DOHH2 (cell line): ENCODE data around the gene SNX3.

ENCODE experiments used
- H3F3A ChIP-seq: fragments of 200-600 bp; sonication (generic), shearing (Covaris generic); 2 replicates; pipeline ENCODE4 v1.6.0; 2016; ENCODE audit warnings: antibody characterized with exemption, mild to moderate bottlenecking; ENCODE audit not compliant: control insufficient read depth, insufficient read depth
- H3K27ac ChIP-seq: fragments of 200-600 bp; sonication (generic); 2 replicates; pipeline ENCODE4 v1.5.1; 2014; ENCODE audit warnings: low read depth, mild to moderate bottlenecking, low read length, moderate library complexity
- H3K27me3 ChIP-seq: fragments of 200-600 bp; sonication (generic); 2 replicates; pipeline ENCODE4 v1.6.1; 2014; ENCODE audit warnings: mild to moderate bottlenecking, low read length, mixed read lengths; ENCODE audit not compliant: control insufficient read depth
- H3K36me3 ChIP-seq: fragments of 200-600 bp; sonication (generic); 2 replicates; pipeline ENCODE4 v1.6.1; 2014; ENCODE audit warnings: mild to moderate bottlenecking, low read length, moderate library complexity, mixed read lengths; ENCODE audit not compliant: control insufficient read depth
- H3K4me1 ChIP-seq: fragments of 200-600 bp; sonication (generic); 2 replicates; pipeline ENCODE4 v1.6.1; 2014; ENCODE audit warnings: mild to moderate bottlenecking, low read length, mixed read lengths; ENCODE audit not compliant: control insufficient read depth
- H3K4me2 ChIP-seq: fragments of 200-600 bp; sonication (generic); 2 replicates; pipeline ENCODE4 v1.6.0; 2014; ENCODE audit warnings: mild to moderate bottlenecking, low read length, moderate library complexity
- H3K4me3 ChIP-seq: fragments of 200-600 bp; sonication (generic); 2 replicates; pipeline ENCODE4 v1.5.1; 2014; ENCODE audit warnings: mild to moderate bottlenecking, low read length, mixed read lengths
- H3K79me2 ChIP-seq: fragments of 200-600 bp; sonication (generic); 2 replicates; pipeline ENCODE4 v1.6.1; 2014; ENCODE audit warnings: mild to moderate bottlenecking, low read length, mixed read lengths; ENCODE audit not compliant: control insufficient read depth
- H3K9me2 ChIP-seq: fragments of 200-600 bp; sonication (generic); replicated peaks from 2 replicates; pipeline ENCODE4 v1.6.1; 2014; ENCODE audit warnings: mild to moderate bottlenecking, low read length, mixed read lengths; ENCODE audit not compliant: control insufficient read depth
- H3K9me3 ChIP-seq: fragments of 200-600 bp; sonication (generic); 2 replicates; pipeline ENCODE4 v1.6.1; 2014; ENCODE audit warnings: antibody characterized with exemption, low read length, mixed read lengths; ENCODE audit not compliant: control insufficient read depth, insufficient read depth
- H4K20me1 ChIP-seq: fragments of 200-600 bp; sonication (generic); 2 replicates; pipeline ENCODE4 v1.6.0; 2014; ENCODE audit warnings: low read depth, mild to moderate bottlenecking, antibody characterized with exemption, low read length, moderate library complexity; ENCODE audit not compliant: control insufficient read depth, insufficient read depth
- EZH2phosphoT487 ChIP-seq: fragments of 200-600 bp; sonication (generic); IDR thresholded peaks from 2 replicates; pipeline ENCODE4 v1.6.1; 2017; ENCODE audit warnings: borderline replicate concordance, mild to moderate bottlenecking, antibody characterized with exemption, low read length, moderate library complexity, mixed read lengths
- TF ChIP-seq, protein P1 (sequence below): fragments of 200-600 bp; sonication (generic); IDR thresholded peaks from one replicate; pipeline ENCODE4 v1.5.1; 2014; ENCODE audit warnings: antibody characterized with exemption, mild to moderate bottlenecking, low read depth, low read length; ENCODE audit not compliant: poor library complexity, severe bottlenecking

Gene SNX3

DNA sequence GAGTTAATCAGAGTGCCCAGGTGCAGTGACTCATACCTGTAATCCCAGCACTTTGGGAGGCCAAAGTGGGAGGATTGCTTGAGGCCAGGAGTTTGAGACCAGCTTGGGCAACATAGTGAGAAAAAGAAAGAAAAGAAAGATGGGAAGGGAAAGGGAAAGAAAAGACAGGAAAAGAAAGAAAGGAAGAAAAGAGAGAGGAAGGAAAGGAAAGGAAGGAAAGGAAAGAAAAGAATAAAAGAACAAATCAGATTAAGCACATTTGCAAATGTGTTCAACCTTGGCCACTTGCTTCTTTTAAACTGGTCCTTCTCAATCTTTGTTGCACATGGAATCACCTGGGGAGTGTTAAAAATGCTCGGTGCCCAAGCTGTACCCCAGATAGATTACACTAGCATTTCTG is 67.0 kb downstream of the SNX3 start:
- H3K36me3 ChIP-seq = no peaks in the 10 kb centered on the region
- H3K4me1 ChIP-seq = no peaks in the 10 kb centered on the region
- H3K9me2 ChIP-seq = no peaks in the 10 kb centered on the region
- H3K27me3 ChIP-seq = peaks cover 10% of the 10 kb centered on the region
- no peaks in the 10 kb centered on the region for H3K9me3 ChIP-seq
- H3K4me3 ChIP-seq = no peak overlapping the region
- no peaks in the 10 kb centered on the region for H4K20me1 ChIP-seq
- no peaks in the 10 kb centered on the region for H3F3A ChIP-seq
- TF ChIP-seq, protein P1, sequence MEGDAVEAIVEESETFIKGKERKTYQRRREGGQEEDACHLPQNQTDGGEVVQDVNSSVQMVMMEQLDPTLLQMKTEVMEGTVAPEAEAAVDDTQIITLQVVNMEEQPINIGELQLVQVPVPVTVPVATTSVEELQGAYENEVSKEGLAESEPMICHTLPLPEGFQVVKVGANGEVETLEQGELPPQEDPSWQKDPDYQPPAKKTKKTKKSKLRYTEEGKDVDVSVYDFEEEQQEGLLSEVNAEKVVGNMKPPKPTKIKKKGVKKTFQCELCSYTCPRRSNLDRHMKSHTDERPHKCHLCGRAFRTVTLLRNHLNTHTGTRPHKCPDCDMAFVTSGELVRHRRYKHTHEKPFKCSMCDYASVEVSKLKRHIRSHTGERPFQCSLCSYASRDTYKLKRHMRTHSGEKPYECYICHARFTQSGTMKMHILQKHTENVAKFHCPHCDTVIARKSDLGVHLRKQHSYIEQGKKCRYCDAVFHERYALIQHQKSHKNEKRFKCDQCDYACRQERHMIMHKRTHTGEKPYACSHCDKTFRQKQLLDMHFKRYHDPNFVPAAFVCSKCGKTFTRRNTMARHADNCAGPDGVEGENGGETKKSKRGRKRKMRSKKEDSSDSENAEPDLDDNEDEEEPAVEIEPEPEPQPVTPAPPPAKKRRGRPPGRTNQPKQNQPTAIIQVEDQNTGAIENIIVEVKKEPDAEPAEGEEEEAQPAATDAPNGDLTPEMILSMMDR = no peak
- TF ChIP-seq EZH2phosphoT487 = no peak
- no peak overlapping the region for H3K4me2 ChIP-seq
- no peaks in the 10 kb centered on the region for H3K79me2 ChIP-seq
- H3K27ac ChIP-seq = no peak overlapping the region

DNA sequence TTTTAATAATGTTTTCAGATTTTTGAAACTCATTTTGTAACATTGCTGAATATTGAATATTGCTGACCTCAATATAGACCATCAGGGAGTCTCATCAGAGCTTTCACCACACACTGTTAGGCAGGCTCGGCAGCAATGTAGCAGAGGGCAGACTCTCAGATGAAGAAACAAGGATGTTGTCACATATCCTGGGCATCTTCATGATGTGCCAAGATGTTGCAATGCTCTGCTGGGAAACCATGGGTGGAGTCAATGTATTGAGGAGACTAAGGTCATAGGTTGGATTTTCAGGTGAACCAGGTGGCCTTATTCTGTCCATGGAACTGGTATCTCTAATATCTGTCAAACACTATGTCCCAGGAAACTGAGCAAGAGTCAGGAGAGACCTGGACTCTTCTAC is 67.7 kb downstream of the SNX3 start:
- H3K4me1 ChIP-seq = no peaks in the 10 kb centered on the region
- H3K9me2 ChIP-seq = no peaks in the 10 kb centered on the region
- H3K9me3 ChIP-seq = no peaks in the 10 kb centered on the region
- H3K79me2 ChIP-seq = no peaks in the 10 kb centered on the region
- H3K4me2 ChIP-seq = no peak overlapping the region
- TF ChIP-seq, protein P1 = no peak
- no peak for TF ChIP-seq EZH2phosphoT487
- no peaks in the 10 kb centered on the region for H4K20me1 ChIP-seq
- H3F3A ChIP-seq = no peaks in the 10 kb centered on the region
- peaks cover 11% of the 10 kb centered on the region for H3K27me3 ChIP-seq
- H3K4me3 ChIP-seq = no peak overlapping the region
- H3K27ac ChIP-seq = no peak overlapping the region
- no peaks in the 10 kb centered on the region for H3K36me3 ChIP-seq

DNA sequence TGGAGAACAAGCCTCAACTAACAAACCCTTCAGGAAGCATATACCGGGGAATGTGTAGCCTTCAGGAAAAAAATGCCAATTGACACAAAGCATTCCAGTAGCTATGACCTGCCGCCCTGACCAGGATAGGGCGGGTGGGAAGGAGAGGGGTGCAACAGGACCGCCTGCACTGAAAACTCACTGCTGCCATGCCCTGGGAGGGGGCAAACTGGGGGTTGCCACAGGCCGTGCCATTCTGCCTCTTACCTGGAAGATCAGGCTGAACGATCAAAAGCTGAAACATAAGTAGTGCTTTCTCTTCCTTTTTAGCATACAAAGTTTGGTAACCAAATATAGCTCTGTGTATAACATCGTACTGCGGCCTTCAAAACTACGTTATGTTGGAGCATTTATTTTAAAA is 73.3 kb downstream of the SNX3 start:
- H3K9me2 ChIP-seq = no peaks in the 10 kb centered on the region
- H3K4me1 ChIP-seq = no peaks in the 10 kb centered on the region
- no peaks in the 10 kb centered on the region for H3K79me2 ChIP-seq
- H3K4me2 ChIP-seq = no peak overlapping the region
- H3K27ac ChIP-seq = no peak overlapping the region
- no peaks in the 10 kb centered on the region for H3K9me3 ChIP-seq
- no peaks in the 10 kb centered on the region for H3K36me3 ChIP-seq
- TF ChIP-seq, protein P1 = no peak
- no peak for TF ChIP-seq EZH2phosphoT487
- no peaks in the 10 kb centered on the region for H3F3A ChIP-seq
- H3K4me3 ChIP-seq = no peak overlapping the region
- peaks cover 21% of the 10 kb centered on the region for H3K27me3 ChIP-seq
- no peaks in the 10 kb centered on the region for H4K20me1 ChIP-seq

DNA sequence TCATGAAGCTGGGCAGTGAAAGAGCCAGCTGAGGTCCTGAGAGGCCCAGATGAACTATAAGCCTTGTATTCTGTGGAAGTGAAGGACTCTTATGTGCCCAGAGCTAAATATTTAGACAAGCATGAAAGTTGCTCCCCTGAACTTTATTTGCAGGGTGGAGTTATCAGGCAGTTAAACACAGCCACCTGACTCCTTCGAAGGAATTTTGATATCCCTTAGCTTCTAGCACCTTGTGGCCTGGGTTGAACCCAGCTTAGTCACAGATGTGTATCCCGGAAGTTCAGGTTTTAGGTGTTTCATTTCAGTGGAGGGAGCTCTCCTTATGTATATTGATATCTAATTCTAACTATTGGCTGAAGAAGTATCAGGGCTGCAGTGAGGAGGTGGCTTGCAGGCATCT is 74.6 kb downstream of the SNX3 start:
- peaks cover 21% of the 10 kb centered on the region for H3K27me3 ChIP-seq
- no peak overlapping the region for H3K4me2 ChIP-seq
- H3K27ac ChIP-seq = no peak overlapping the region
- no peaks in the 10 kb centered on the region for H3K9me2 ChIP-seq
- H3F3A ChIP-seq = no peaks in the 10 kb centered on the region
- no peaks in the 10 kb centered on the region for H3K9me3 ChIP-seq
- no peaks in the 10 kb centered on the region for H4K20me1 ChIP-seq
- no peak for TF ChIP-seq EZH2phosphoT487
- TF ChIP-seq, protein P1 = no peak
- H3K36me3 ChIP-seq = no peaks in the 10 kb centered on the region
- H3K4me1 ChIP-seq = no peaks in the 10 kb centered on the region
- H3K4me3 ChIP-seq = no peak overlapping the region
- no peaks in the 10 kb centered on the region for H3K79me2 ChIP-seq
